ENCODE results near the gene SPCS3.

- TF ChIP-seq CTCF (IDR thresholded peaks at IDR 0.05; ENCODE audit: low read depth, low read length, poor library complexity, severe bottlenecking) (no peak), EZH2phosphoT487 (IDR thresholded peaks at IDR 0.05; ENCODE audit: borderline replicate concordance, low read length) (no peak)
Observed at GRCh38 chr4:176293660-176294059, 26.1 kb upstream of the SPCS3 start.

Measured in DOHH2 (cell line).